ENCODE data around the gene PLXNA2.

The PLXNA2 gene

GRCh38 chr1:208179263-208179816, 64.8 kb downstream of the PLXNA2 start:
- DNase-seq (ENCODE audit: low read depth in 2 of 2), result no peak

GRCh38 chr1:208178091-208178529, 66.1 kb downstream of the PLXNA2 start:
- no peak for DNase-seq (ENCODE audit: low read depth in 2 of 2)

- no peak for DNase-seq (ENCODE audit: low read depth in 2 of 2)
Measured at GRCh38 chr1:208177656-208178055, 66.5 kb downstream of the PLXNA2 start.

- no peak for DNase-seq (ENCODE audit: low read depth in 2 of 2)
Measured at GRCh38 chr1:208176649-208177048, 67.5 kb downstream of the PLXNA2 start.

GRCh38 chr1:208175508-208175895, 68.7 kb downstream of the PLXNA2 start:
- DNase-seq (ENCODE audit: low read depth in 2 of 2), result no peak

GRCh38 chr1:208174731-208175507, 69.3 kb downstream of the PLXNA2 start:
- no peak for DNase-seq (ENCODE audit: low read depth in 2 of 2)

- no peak for DNase-seq (ENCODE audit: low read depth in 2 of 2)
Measured at GRCh38 chr1:208174200-208174599, 70.0 kb downstream of the PLXNA2 start.

GRCh38 chr1:208173749-208174148, 70.4 kb downstream of the PLXNA2 start:
- DNase-seq (ENCODE audit: low read depth in 2 of 2), result no peak

- no peak for DNase-seq (ENCODE audit: low read depth in 2 of 2)
Measured at GRCh38 chr1:208172423-208173145, 71.6 kb downstream of the PLXNA2 start.

GRCh38 chr1:208171616-208172422, 72.4 kb downstream of the PLXNA2 start:
- DNase-seq (ENCODE audit: low read depth in 2 of 2), result no peak

- DNase-seq (ENCODE audit: low read depth in 2 of 2), result no peak
Measured at GRCh38 chr1:208170252-208170651, 73.9 kb downstream of the PLXNA2 start.

GRCh38 chr1:208169081-208169879, 74.9 kb downstream of the PLXNA2 start:
- DNase-seq (ENCODE audit: low read depth in 2 of 2), result no peak

- no peak for DNase-seq (ENCODE audit: low read depth in 2 of 2)
Measured at GRCh38 chr1:208167261-208167869, 76.8 kb downstream of the PLXNA2 start.

GRCh38 chr1:208166340-208167138, 77.6 kb downstream of the PLXNA2 start:
- DNase-seq (ENCODE audit: low read depth in 2 of 2), result no peak

GRCh38 chr1:208165659-208166058, 78.5 kb downstream of the PLXNA2 start:
- DNase-seq (ENCODE audit: low read depth in 2 of 2), result no peak

GRCh38 chr1:208164609-208165008, 79.6 kb downstream of the PLXNA2 start:
- DNase-seq (ENCODE audit: low read depth in 2 of 2), result no peak

- DNase-seq (ENCODE audit: low read depth in 2 of 2), result no peak
Measured at GRCh38 chr1:208163539-208163938, 80.6 kb downstream of the PLXNA2 start.

GRCh38 chr1:208162903-208163302, 81.3 kb downstream of the PLXNA2 start:
- no peak for DNase-seq (ENCODE audit: low read depth in 2 of 2)

- no peak for DNase-seq (ENCODE audit: low read depth in 2 of 2)
Measured at GRCh38 chr1:208161656-208162375, 82.4 kb downstream of the PLXNA2 start.

Data from stimulated activated CD4-positive, alpha-beta T cell treated with anti-CD3 and anti-CD28 coated beads, Interleukin-1b, Interleukin-23, amount 100 ng/mL, for 1 hour (primary cell).